Liver (tissue), 9 donors: ENCODE measurements around the gene COBL. TPM values are rescaled to one million over a fixed set of nuclear protein-coding genes. Genes with fewer than 3 reads are reported as not detected.
A peak's percentile ranks its signal among the peaks of the same experiment; 100 is the strongest.

Experiments
- DNase-seq: peaks from one replicate; pipeline ENCODE4 v3.0.0-alpha.2; 2017; ENCODE audit warnings: low spot score
- H3K27ac ChIP-seq, 2 donors: one replicate each; pipeline ENCODE4 v1.7.0; 2013; ENCODE audit warnings: inconsistent platforms in 2 of 2, low read length in 2 of 2, control low read depth in 1 of 2, low read depth in 1 of 2, mild to moderate bottlenecking in 1 of 2
- H3K27me3 ChIP-seq, 4 donors: one replicate each; pipeline versions ENCODE4 v1.6.1 to v1.7.0; 2013; ENCODE audit warnings: low read length in 3 of 4, inconsistent platforms in 1 of 4, mild to moderate bottlenecking in 1 of 4, moderate library complexity in 1 of 4; ENCODE audit not compliant: control insufficient read depth in 4 of 4, insufficient read depth in 4 of 4
- H3K36me3 ChIP-seq, 4 donors: one replicate each; pipeline versions ENCODE4 v1.6.1 to v1.7.0; 2013; ENCODE audit warnings: low read length in 3 of 4, mild to moderate bottlenecking in 3 of 4, low read depth in 1 of 4, moderate library complexity in 1 of 4; ENCODE audit not compliant: control insufficient read depth in 4 of 4, insufficient read depth in 3 of 4
- H3K4me1 ChIP-seq, 4 donors: one replicate each; pipeline versions ENCODE4 v1.6.1 to v1.7.0; 2013; ENCODE audit warnings: low read length in 3 of 4, mild to moderate bottlenecking in 3 of 4, moderate library complexity in 1 of 4; ENCODE audit not compliant: control insufficient read depth in 4 of 4, insufficient read depth in 4 of 4
- H3K4me3 ChIP-seq, 3 donors: one replicate each; pipeline versions ENCODE4 v1.6.1 to v1.7.0; 2013; ENCODE audit warnings: low read length in 3 of 3, control low read depth in 1 of 3, low read depth in 1 of 3, mild to moderate bottlenecking in 1 of 3
- H3K9ac ChIP-seq, 2 donors: one replicate each; pipeline ENCODE4 v1.7.0; 2013; ENCODE audit warnings: low read length in 2 of 2, mild to moderate bottlenecking in 2 of 2, moderate library complexity in 2 of 2, control low read depth in 1 of 2, low read depth in 1 of 2
- H3K9me3 ChIP-seq, 4 donors: one replicate each; pipeline versions ENCODE4 v1.6.1 to v1.7.0; 2013; ENCODE audit warnings: low read length in 3 of 4; ENCODE audit not compliant: control insufficient read depth in 4 of 4
- EGR1 ChIP-seq, 2 donors: IDR thresholded peaks; 2 replicates each; pipeline ENCODE4 v1.6.1; 2016 to 2018; ENCODE audit warnings: antibody characterized with exemption in 2 of 2, low read depth in 2 of 2
- FOXA1 ChIP-seq: IDR thresholded peaks from 2 replicates; pipeline ENCODE4 v1.6.1; 2016; ENCODE audit warnings: antibody characterized with exemption
- FOXA2 ChIP-seq: IDR thresholded peaks from 2 replicates; pipeline ENCODE4 v1.6.1; 2016; ENCODE audit warnings: antibody characterized with exemption
- GABPA ChIP-seq, 2 donors: IDR thresholded peaks in 1 of 2; conservative IDR thresholded peaks in 1 of 2; 2 replicates each; pipeline ENCODE4 v1.6.1; 2016; ENCODE audit warnings: antibody characterized with exemption in 2 of 2, mild to moderate bottlenecking in 1 of 2, moderate library complexity in 1 of 2
- HNF4A ChIP-seq, 2 donors: conservative IDR thresholded peaks; 2 replicates each; pipeline ENCODE4 v1.6.1; 2016; ENCODE audit warnings: antibody characterized with exemption in 2 of 2, mild to moderate bottlenecking in 2 of 2
- HNF4G ChIP-seq: IDR thresholded peaks from 2 replicates; pipeline ENCODE4 v1.6.1; 2016; ENCODE audit warnings: antibody characterized with exemption
- JUND ChIP-seq, 2 donors: IDR thresholded peaks; 2 replicates each; pipeline ENCODE4 v1.6.1; 2016; ENCODE audit warnings: antibody characterized with exemption in 2 of 2
- NR2F2 ChIP-seq: IDR thresholded peaks from 2 replicates; pipeline ENCODE4 v1.6.1; 2016; ENCODE audit warnings: antibody characterized with exemption
- RAD21 ChIP-seq, 2 donors: IDR thresholded peaks; 2 replicates each; pipeline ENCODE4 v1.6.1; 2016; ENCODE audit warnings: antibody characterized with exemption in 2 of 2, mild to moderate bottlenecking in 2 of 2
- RXRA ChIP-seq, 2 donors: IDR thresholded peaks; 2 replicates each; pipeline ENCODE4 v1.6.1; 2017 to 2018; ENCODE audit warnings: antibody characterized with exemption in 2 of 2, mild to moderate bottlenecking in 1 of 2
- SP1 ChIP-seq: IDR thresholded peaks from 2 replicates; pipeline ENCODE4 v1.6.1; 2018; ENCODE audit warnings: antibody characterized with exemption, mild to moderate bottlenecking
- TAF1 ChIP-seq: conservative IDR thresholded peaks from 2 replicates; pipeline ENCODE4 v1.6.1; 2016; ENCODE audit warnings: antibody characterized with exemption, mild to moderate bottlenecking
- YY1 ChIP-seq: IDR thresholded peaks from 2 replicates; pipeline ENCODE4 v1.6.1; 2016; ENCODE audit warnings: antibody characterized with exemption, mild to moderate bottlenecking
- WGBS: extraction: QIAGEN DNeasy Blood & Tissue Kit; methylation state at CpG from one replicate; pipeline ENCODE4 v1.1.7; 2013; 5-methylcytosine and 5-hydroxymethylcytosine counted together
- polyA plus RNA-seq, 2 donors: library from polyadenylated mRNA; stranded (reverse) in 1 of 2; unstranded in 1 of 2; fragments of 200-250 nt in 1 of 2; fragments of >200 nt in 1 of 2; fragmentation: Nextera tagmentation in 1 of 2; extraction: Ambion mirVana in 1 of 2; gene quantifications; one replicate each; pipeline versions ENCODE4 v1.2.1 to v1.2.3, GENCODE V29; 2013 to 2015
- total RNA-seq, 2 donors: library from RNA; depleted of rRNA; stranded (reverse); fragments of >200 nt; gene quantifications; one replicate each; pipeline ENCODE4 v1.2.3, GENCODE V29; 2014
- TF ChIP-seq, protein P1 (sequence below): IDR thresholded peaks from 2 replicates; pipeline ENCODE4 v1.6.1; 2016; ENCODE audit warnings: antibody characterized with exemption
- TF ChIP-seq, protein P2 (sequence below): IDR thresholded peaks from 2 replicates; pipeline ENCODE4 v1.6.1; 2016; ENCODE audit warnings: antibody characterized with exemption
- TF ChIP-seq, protein P3 (sequence below): IDR thresholded peaks from 2 replicates; pipeline ENCODE4 v1.6.1; 2016; ENCODE audit warnings: antibody characterized with exemption, mild to moderate bottlenecking
- TF ChIP-seq, protein P4 (sequence below): IDR thresholded peaks from 2 replicates; pipeline ENCODE4 v1.6.1; 2016; ENCODE audit warnings: antibody characterized with exemption
- TF ChIP-seq, protein P5 (sequence below): fragments of 150-350 bp; IDR thresholded peaks from 2 replicates; pipeline ENCODE4 v1.5.1; 2017; ENCODE audit warnings: improper control_type of control experiment, low read depth, low read length; ENCODE audit not compliant: missing input control
- donor health status: healthy.
- donor health status: healthy.
- donor health status: healthy.
- donor health status: healthy.
- donor health status: healthy.

COBL gene
- total and polyA plus RNA-seq, 4 donors = 5.8 to 18.7 (median 10.7) TPM

DNA sequence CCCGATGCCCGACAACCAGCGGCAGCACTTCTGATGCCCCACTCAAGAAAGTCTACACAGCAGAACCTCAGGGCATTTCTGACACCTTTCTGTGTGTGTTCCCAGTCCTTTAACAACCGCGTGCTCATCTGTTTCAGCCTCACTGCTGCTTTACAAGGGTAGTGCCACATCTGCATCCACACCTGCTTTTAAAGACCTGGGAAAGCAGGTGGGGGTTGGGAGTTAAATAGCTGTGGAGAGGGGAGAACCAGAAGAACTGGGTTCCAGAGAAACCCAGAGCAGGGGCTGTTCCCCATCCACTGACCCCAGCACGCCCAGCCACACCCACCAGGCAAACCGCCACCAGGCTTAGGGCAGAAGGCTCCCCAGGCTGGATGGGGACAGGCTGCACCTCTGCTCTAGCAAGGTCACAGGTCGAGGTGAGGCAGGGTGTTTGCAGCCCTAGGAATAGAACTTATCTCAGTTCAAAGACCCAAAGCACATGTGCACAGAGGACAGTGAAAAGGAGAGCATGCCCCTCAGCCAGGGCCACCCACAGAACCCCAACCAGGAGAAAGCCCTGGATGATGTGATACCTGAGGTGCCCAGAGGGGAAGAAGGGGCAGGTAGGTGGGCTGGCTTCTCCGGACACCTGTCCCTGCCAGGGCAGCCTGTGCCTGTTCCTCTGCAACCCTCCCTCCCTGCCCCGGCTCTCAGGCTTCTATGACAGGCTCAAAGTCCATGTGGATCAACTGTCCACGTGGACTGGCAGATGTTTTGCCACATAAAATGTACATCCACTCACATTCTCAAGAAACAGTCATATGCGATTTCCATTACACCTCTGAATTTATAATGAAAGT is 51.3 kb downstream of the COBL start:
- no peaks in the 10 kb centered on the region for H3K9me3 ChIP-seq
- peak overlapping the region; percentile 74 to 88 for H3K27ac ChIP-seq
- H3K9ac ChIP-seq = no peak overlapping the region
- peak; percentile 13 to 37 for TF ChIP-seq JUND (IDR thresholded peaks at IDR 0.05)
- TF ChIP-seq RXRA (IDR thresholded peaks at IDR 0.05) = peak; percentile 87 to 88
- TF ChIP-seq EGR1 (IDR thresholded peaks at IDR 0.05; ENCODE audit: low read depth in 2 of 2) = peak in 1 of 2 donors; percentile 46
- TF ChIP-seq, protein P1, sequence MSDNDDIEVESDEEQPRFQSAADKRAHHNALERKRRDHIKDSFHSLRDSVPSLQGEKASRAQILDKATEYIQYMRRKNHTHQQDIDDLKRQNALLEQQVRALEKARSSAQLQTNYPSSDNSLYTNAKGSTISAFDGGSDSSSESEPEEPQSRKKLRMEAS = peak; percentile 56
- TF ChIP-seq, protein P2, sequence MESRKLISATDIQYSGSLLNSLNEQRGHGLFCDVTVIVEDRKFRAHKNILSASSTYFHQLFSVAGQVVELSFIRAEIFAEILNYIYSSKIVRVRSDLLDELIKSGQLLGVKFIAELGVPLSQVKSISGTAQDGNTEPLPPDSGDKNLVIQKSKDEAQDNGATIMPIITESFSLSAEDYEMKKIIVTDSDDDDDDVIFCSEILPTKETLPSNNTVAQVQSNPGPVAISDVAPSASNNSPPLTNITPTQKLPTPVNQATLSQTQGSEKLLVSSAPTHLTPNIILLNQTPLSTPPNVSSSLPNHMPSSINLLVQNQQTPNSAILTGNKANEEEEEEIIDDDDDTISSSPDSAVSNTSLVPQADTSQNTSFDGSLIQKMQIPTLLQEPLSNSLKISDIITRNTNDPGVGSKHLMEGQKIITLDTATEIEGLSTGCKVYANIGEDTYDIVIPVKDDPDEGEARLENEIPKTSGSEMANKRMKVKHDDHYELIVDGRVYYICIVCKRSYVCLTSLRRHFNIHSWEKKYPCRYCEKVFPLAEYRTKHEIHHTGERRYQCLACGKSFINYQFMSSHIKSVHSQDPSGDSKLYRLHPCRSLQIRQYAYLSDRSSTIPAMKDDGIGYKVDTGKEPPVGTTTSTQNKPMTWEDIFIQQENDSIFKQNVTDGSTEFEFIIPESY = peak; percentile 40
- peak; percentile 90 for TF ChIP-seq NR2F2
- TF ChIP-seq, protein P3, sequence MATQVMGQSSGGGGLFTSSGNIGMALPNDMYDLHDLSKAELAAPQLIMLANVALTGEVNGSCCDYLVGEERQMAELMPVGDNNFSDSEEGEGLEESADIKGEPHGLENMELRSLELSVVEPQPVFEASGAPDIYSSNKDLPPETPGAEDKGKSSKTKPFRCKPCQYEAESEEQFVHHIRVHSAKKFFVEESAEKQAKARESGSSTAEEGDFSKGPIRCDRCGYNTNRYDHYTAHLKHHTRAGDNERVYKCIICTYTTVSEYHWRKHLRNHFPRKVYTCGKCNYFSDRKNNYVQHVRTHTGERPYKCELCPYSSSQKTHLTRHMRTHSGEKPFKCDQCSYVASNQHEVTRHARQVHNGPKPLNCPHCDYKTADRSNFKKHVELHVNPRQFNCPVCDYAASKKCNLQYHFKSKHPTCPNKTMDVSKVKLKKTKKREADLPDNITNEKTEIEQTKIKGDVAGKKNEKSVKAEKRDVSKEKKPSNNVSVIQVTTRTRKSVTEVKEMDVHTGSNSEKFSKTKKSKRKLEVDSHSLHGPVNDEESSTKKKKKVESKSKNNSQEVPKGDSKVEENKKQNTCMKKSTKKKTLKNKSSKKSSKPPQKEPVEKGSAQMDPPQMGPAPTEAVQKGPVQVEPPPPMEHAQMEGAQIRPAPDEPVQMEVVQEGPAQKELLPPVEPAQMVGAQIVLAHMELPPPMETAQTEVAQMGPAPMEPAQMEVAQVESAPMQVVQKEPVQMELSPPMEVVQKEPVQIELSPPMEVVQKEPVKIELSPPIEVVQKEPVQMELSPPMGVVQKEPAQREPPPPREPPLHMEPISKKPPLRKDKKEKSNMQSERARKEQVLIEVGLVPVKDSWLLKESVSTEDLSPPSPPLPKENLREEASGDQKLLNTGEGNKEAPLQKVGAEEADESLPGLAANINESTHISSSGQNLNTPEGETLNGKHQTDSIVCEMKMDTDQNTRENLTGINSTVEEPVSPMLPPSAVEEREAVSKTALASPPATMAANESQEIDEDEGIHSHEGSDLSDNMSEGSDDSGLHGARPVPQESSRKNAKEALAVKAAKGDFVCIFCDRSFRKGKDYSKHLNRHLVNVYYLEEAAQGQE = peak; percentile 43
- no peak for TF ChIP-seq GABPA (IDR thresholded peaks at IDR 0.05 in 1 of 2, conservative IDR thresholded peaks at IDR 0.05 in 1 of 2)
- peak; percentile 39 for TF ChIP-seq FOXA2
- TF ChIP-seq FOXA1 = no peak
- TF ChIP-seq, protein P4, sequence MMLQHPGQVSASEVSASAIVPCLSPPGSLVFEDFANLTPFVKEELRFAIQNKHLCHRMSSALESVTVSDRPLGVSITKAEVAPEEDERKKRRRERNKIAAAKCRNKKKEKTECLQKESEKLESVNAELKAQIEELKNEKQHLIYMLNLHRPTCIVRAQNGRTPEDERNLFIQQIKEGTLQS = peak; percentile 8
- TF ChIP-seq TAF1 = no peak
- TF ChIP-seq YY1 = peak; percentile 48
- TF ChIP-seq HNF4A (conservative IDR thresholded peaks at IDR 0.05) = peak; percentile 92 to 95
- peak; percentile 85 for TF ChIP-seq HNF4G
- TF ChIP-seq, protein P5, sequence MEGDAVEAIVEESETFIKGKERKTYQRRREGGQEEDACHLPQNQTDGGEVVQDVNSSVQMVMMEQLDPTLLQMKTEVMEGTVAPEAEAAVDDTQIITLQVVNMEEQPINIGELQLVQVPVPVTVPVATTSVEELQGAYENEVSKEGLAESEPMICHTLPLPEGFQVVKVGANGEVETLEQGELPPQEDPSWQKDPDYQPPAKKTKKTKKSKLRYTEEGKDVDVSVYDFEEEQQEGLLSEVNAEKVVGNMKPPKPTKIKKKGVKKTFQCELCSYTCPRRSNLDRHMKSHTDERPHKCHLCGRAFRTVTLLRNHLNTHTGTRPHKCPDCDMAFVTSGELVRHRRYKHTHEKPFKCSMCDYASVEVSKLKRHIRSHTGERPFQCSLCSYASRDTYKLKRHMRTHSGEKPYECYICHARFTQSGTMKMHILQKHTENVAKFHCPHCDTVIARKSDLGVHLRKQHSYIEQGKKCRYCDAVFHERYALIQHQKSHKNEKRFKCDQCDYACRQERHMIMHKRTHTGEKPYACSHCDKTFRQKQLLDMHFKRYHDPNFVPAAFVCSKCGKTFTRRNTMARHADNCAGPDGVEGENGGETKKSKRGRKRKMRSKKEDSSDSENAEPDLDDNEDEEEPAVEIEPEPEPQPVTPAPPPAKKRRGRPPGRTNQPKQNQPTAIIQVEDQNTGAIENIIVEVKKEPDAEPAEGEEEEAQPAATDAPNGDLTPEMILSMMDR = no peak
- TF ChIP-seq SP1 = peak; percentile 94
- TF ChIP-seq RAD21 (IDR thresholded peaks at IDR 0.05) = peak; percentile 19 to 49
- peak; percentile 54 for DNase-seq
- no peak overlapping the region for H3K4me3 ChIP-seq
- no peaks in the 10 kb centered on the region for H3K27me3 ChIP-seq
- 53% methylated on average over 12 of the region's 12 CpGs for WGBS
- H3K36me3 ChIP-seq = no peaks in the 10 kb centered on the region
- H3K4me1 ChIP-seq = peaks cover 12 to 49% (median 40%) of the 10 kb centered on the region in 4 donors
